GM19328 (cell line): ENCODE results near the gene PLA2G2E.

Experiments
- ATAC-seq: cut with Tn5 transposase; IDR thresholded peaks from one replicate; pipeline ENCODE4 v1.9.1; 2021; ENCODE audit warnings: mild to moderate bottlenecking, moderate library complexity; ENCODE audit not compliant: unreplicated experiment

PLA2G2E gene

GRCh38 chr1:19923137-19923952 is at the start of gene PLA2G2E:
TSS of gene PLA2G2E (minus strand) at chr1:19923617. CDS start at chr1:19923559, 58 bp downstream.
- ATAC-seq = no peak

GRCh38 chr1:19971664-19972063 is 48.2 kb upstream of the PLA2G2E start:
- ATAC-seq = no peak

- no peak for ATAC-seq
These were observed 46.7 kb upstream of the PLA2G2E start for GRCh38 chr1:19969898-19970660.

- no peak for ATAC-seq
These were observed 44.4 kb upstream of the PLA2G2E start for GRCh38 chr1:19967808-19968207.

GRCh38 chr1:19964542-19964941 is 41.1 kb upstream of the PLA2G2E start:
- ATAC-seq = no peak

GRCh38 chr1:19963636-19964035 is 40.2 kb upstream of the PLA2G2E start:
- no peak for ATAC-seq

GRCh38 chr1:19960591-19960990 is 37.2 kb upstream of the PLA2G2E start:
- ATAC-seq = no peak

- no peak for ATAC-seq
These were observed 34.4 kb upstream of the PLA2G2E start for GRCh38 chr1:19957779-19958178.

GRCh38 chr1:19955534-19956170 is 32.2 kb upstream of the PLA2G2E start:
- no peak for ATAC-seq

GRCh38 chr1:19954059-19954458 is 30.6 kb upstream of the PLA2G2E start:
- ATAC-seq = no peak

GRCh38 chr1:19949016-19949415 is 25.6 kb upstream of the PLA2G2E start:
- ATAC-seq = no peak

- no peak for ATAC-seq
These were observed 23.6 kb upstream of the PLA2G2E start for GRCh38 chr1:19946971-19947370.

- no peak for ATAC-seq
These were observed 22.9 kb upstream of the PLA2G2E start for GRCh38 chr1:19946331-19946751.

- ATAC-seq = no peak
These were observed 22.5 kb upstream of the PLA2G2E start for GRCh38 chr1:19945914-19946313.

- no peak for ATAC-seq
These were observed 19.2 kb upstream of the PLA2G2E start for GRCh38 chr1:19942657-19943056.

- ATAC-seq = no peak
These were observed 18.7 kb upstream of the PLA2G2E start for GRCh38 chr1:19942088-19942487.

GRCh38 chr1:19941206-19941568 is 17.8 kb upstream of the PLA2G2E start:
- ATAC-seq = no peak

GRCh38 chr1:19940486-19941205 is 17.2 kb upstream of the PLA2G2E start:
- ATAC-seq = no peak

- no peak for ATAC-seq
These were observed 15.1 kb upstream of the PLA2G2E start for GRCh38 chr1:19938472-19938871.

- no peak for ATAC-seq
These were observed 12.8 kb upstream of the PLA2G2E start for GRCh38 chr1:19936061-19936750.
